Measurements from ENCODE around the gene CYP3A5. TPM values are rescaled to one million over a fixed set of nuclear protein-coding genes. Genes with fewer than 3 reads are reported as not detected.

CYP3A5 gene
- total and polyA plus RNA-seq, 9 of the 15 experiments (the other 6 are each of a cell fraction or from before 2014, with no cell fraction given) = 0.73 to 2.8 (median 1.5) TPM

- TF ChIP-seq HOMEZ (CRISPR knock-in tag; IDR thresholded peaks at IDR 0.05) (no peak), CBX8 (IDR thresholded peaks at IDR 0.05; ENCODE audit: borderline replicate concordance, extremely low read depth, low read depth, low read length, poor library complexity, severe bottlenecking) (no peak), KLF13 (tag; IDR thresholded peaks at IDR 0.05; ENCODE audit: borderline replicate concordance, low read depth) (no peak), MAFF (IDR thresholded peaks at IDR 0.05; ENCODE audit: low read length) (peak; percentile 94), DMBX1 (CRISPR knock-in tag; IDR thresholded peaks at IDR 0.05; ENCODE audit: borderline replicate concordance) (peak; percentile 92), ZNF639 (CRISPR knock-in tag; conservative IDR thresholded peaks at IDR 0.05 in 1 of 2, IDR thresholded peaks at IDR 0.05 in 1 of 2) (peak in 1 of 2 experiments; percentile 76; a peak in 1 of 4 replicates), MTA2 (IDR thresholded peaks at IDR 0.05; ENCODE audit: low read depth) (peak; percentile 96), MIER1 (IDR thresholded peaks at IDR 0.05; ENCODE audit: low read depth) (peak; percentile 69; the same call in 1 of the 2 replicates), LARP7 (IDR thresholded peaks at IDR 0.05) (0 out of 2 replicates have a peak, but pooled peaks have one; percentile 33)
- TF ChIP-seq, protein P1, sequence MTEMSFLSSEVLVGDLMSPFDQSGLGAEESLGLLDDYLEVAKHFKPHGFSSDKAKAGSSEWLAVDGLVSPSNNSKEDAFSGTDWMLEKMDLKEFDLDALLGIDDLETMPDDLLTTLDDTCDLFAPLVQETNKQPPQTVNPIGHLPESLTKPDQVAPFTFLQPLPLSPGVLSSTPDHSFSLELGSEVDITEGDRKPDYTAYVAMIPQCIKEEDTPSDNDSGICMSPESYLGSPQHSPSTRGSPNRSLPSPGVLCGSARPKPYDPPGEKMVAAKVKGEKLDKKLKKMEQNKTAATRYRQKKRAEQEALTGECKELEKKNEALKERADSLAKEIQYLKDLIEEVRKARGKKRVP (CRISPR knock-in tag; IDR thresholded peaks at IDR 0.05) = no peak
- TF ChIP-seq, protein P2, sequence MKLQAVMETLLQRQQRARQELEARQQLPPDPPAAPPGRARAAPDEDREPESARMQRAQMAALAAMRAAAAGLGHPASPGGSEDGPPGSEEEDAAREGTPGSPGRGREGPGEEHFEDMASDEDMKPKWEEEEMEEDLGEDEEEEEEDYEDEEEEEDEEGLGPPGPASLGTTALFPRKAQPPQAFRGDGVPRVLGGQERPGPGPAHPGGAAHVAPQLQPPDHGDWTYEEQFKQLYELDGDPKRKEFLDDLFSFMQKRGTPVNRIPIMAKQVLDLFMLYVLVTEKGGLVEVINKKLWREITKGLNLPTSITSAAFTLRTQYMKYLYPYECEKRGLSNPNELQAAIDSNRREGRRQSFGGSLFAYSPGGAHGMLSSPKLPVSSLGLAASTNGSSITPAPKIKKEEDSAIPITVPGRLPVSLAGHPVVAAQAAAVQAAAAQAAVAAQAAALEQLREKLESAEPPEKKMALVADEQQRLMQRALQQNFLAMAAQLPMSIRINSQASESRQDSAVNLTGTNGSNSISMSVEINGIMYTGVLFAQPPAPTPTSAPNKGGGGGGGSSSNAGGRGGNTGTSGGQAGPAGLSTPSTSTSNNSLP (IDR thresholded peaks at IDR 0.05; ENCODE audit: borderline replicate concordance, low read depth, low read length) = peak; percentile 88; the same call in 1 of the 2 replicates
Observed at GRCh38 chr7:99665312-99666012, 14.3 kb downstream of the CYP3A5 start (continued).

Measured in K562 (cell line).